ENCODE measurements around the gene PLEKHG2.

Gene PLEKHG2

DNA sequence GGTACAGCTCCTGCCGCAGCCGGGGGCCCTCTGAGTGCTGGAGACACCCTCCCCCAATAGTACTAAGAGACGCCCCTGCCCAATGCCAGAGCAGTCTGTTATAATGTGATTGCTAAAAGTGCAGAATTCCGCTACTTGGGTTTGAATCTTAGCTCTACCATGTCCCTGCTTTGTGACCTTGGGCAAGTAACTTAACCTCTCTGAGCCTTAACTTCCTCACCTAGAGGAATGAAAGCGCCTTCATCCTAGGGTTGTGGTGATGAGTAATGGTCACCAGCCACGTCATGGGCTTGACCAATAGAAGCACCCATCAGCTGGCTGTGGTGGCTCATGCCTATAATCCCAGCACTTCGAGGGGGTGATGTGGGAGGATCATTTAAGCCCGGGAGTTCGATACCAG is 6.5 kb downstream of the PLEKHG2 start:
- no peak for DNase-seq (ENCODE audit: low spot score)
- TF ChIP-seq, protein P1, sequence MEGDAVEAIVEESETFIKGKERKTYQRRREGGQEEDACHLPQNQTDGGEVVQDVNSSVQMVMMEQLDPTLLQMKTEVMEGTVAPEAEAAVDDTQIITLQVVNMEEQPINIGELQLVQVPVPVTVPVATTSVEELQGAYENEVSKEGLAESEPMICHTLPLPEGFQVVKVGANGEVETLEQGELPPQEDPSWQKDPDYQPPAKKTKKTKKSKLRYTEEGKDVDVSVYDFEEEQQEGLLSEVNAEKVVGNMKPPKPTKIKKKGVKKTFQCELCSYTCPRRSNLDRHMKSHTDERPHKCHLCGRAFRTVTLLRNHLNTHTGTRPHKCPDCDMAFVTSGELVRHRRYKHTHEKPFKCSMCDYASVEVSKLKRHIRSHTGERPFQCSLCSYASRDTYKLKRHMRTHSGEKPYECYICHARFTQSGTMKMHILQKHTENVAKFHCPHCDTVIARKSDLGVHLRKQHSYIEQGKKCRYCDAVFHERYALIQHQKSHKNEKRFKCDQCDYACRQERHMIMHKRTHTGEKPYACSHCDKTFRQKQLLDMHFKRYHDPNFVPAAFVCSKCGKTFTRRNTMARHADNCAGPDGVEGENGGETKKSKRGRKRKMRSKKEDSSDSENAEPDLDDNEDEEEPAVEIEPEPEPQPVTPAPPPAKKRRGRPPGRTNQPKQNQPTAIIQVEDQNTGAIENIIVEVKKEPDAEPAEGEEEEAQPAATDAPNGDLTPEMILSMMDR (conservative IDR thresholded peaks at IDR 0.05; ENCODE audit: low read depth) = no peak
- no peak overlapping the region for H3K27ac ChIP-seq
- POLR2A ChIA-PET (ENCODE audit: low non-redundant PET) = no interaction called here
- CTCF ChIA-PET = interaction anchor here (0.6 kb wide), 1 partner anchor 457 kb away, joined by 5 read pairs; no protein-coding TSS in a partner anchor

DNA sequence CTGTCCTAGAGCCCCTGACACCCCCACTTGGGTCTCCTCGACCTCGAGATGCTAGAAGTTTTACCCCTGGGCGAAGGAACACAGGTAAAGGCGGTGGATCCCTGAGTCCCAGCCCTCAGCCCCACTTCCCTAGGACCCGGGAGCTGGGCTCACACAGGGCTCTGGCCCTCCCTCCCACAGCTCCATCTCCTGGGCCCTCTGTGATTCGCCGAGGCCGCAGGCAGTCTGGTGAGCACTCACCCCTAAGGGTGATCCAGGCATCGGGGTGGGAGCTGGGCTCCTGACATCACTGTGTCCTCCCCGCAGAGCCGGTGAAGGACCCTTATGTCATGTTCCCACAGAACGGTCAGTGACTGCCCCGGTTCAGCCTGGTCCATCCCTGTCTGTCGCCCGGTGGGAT is 8.3 kb downstream of the PLEKHG2 start:
- ChIA-PET CTCF (interaction anchor here (0.6 to 0.7 kb wide), 2 partner anchors 21 to 1274 kb away, joined by 3 read pairs; no protein-coding TSS in a partner anchor), POLR2A (ENCODE audit: low non-redundant PET) (no interaction called here)
- no peak for DNase-seq (ENCODE audit: low spot score)
- TF ChIP-seq, protein P1 (conservative IDR thresholded peaks at IDR 0.05; ENCODE audit: low read depth) = no peak
- peak overlapping the region; percentile 45 for H3K27ac ChIP-seq

DNA sequence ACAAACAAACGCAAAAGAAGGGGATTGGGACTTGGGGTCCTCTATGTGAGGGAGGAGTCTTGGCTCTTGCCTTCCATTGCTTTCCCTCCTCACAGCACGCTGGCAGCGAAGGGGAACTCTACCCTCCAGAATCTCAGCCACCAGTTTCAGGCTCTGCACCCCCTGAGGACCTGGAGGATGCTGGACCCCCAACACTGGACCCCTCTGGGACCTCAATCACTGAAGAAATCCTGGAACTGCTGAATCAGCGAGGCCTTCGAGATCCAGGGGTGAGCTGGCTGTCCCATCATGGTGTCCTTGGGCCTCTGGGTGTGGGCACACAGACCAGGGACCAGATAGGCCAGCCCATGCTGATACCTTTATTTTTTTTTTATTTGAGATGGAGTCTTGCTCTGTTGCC is 9.6 kb downstream of the PLEKHG2 start:
- CTCF ChIA-PET = interaction anchor here (0.6 kb wide), 1 partner anchor 1705 kb away, joined by 4 read pairs; no protein-coding TSS in a partner anchor

DNA sequence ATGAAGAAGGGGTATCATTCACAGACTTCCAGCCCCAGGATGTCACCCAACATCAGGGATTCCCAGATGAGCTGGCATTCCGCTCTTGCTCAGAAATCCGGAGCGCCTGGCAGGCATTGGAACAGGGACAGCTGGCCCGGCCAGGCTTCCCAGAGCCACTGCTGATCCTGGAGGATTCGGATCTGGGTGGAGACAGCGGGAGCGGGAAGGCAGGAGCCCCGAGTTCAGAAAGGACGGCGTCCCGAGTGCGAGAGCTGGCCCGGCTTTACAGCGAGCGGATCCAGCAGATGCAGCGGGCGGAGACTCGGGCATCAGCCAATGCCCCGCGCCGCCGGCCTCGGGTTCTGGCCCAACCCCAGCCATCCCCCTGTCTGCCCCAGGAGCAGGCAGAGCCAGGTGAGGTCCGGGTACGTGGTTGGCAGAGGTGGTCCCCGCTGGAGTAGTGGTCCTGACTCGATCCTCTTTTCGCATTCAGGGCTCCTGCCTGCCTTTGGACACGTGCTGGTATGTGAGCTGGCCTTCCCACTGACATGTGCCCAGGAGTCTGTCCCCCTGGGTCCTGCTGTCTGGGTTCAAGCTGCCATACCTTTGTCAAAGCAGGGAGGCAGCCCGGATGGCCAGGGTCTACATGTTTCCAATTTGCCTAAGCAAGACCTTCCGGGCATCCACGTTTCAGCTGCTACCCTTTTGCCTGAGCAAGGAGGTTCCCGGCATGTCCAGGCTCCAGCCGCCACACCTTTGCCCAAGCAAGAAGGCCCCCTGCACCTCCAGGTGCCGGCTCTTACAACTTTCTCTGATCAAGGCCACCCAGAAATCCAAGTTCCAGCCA is 11.0 kb downstream of the PLEKHG2 start:
- DNase-seq (ENCODE audit: low spot score) = no peak
- ChIA-PET POLR2A (ENCODE audit: low non-redundant PET) (interaction anchor here (0.6 to 1.1 kb wide), 2 partner anchors 14 to 26 kb away, joined by 4 to 5 read pairs; no protein-coding TSS in a partner anchor), CTCF (interaction anchor here (0.5 kb wide), 1 partner anchor 321 kb away, joined by 3 read pairs; no protein-coding TSS in a partner anchor)
- TF ChIP-seq, protein P1 (conservative IDR thresholded peaks at IDR 0.05; ENCODE audit: low read depth) = no peak
- H3K27ac ChIP-seq = peak overlapping the region; percentile 45

More for the DNA sequence above, 9.6 kb downstream of the PLEKHG2 start:
- H3K27ac ChIP-seq = peak overlapping the region; percentile 45
- DNase-seq (ENCODE audit: low spot score) = no peak
- POLR2A ChIA-PET (ENCODE audit: low non-redundant PET) = no interaction called here
- TF ChIP-seq, protein P1 (conservative IDR thresholded peaks at IDR 0.05; ENCODE audit: low read depth) = no peak

DNA sequence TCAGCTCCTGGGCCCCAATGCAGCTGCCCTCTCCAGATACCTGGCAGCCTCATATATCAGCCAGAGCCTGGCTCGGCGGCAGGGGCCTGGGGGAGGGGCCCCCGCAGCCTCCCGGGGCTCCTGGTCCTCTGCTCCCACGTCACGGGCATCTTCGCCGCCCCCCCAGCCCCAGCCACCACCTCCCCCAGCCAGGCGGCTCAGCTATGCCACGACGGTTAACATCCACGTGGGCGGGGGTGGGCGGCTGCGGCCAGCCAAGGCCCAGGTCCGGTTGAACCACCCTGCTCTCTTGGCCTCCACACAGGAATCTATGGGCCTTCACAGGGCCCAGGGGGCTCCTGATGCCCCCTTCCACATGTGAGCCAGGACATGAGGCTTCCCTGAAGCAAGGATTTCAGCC is 12.5 kb downstream of the PLEKHG2 start:
- ChIA-PET POLR2A (ENCODE audit: low non-redundant PET) (interaction anchor here (1.1 kb wide), 1 partner anchor 27 kb away, joined by 5 read pairs; no protein-coding TSS in a partner anchor), CTCF (interaction anchor here (0.7 kb wide), 1 partner anchor 558 kb away, joined by 3 read pairs; no protein-coding TSS in a partner anchor)
- DNase-seq (ENCODE audit: low spot score) = no peak
- TF ChIP-seq, protein P1 (conservative IDR thresholded peaks at IDR 0.05; ENCODE audit: low read depth) = no peak
- H3K27ac ChIP-seq = peak overlapping the region; percentile 45; the same call in 1 of the 2 replicates

DNA sequence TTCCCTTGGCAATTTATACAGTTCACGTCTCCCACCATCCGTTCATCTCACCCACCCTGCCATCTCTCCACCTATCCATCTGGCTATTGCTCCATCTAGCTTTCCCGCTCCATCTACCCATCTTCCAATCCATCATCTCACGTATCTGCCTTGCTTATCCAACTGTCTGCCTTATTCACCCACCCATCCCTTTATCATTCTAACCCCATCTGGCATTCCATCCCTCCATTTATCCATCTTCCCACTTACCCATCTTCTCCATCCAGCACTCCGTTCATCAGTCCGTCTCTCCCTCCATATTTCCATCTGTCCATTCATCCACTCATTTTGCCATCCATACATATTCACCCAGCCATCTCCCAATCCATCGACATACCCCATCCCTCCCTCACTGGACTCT is 13.3 kb downstream of the PLEKHG2 start:
- DNase-seq (ENCODE audit: low spot score) = no peak
- POLR2A ChIA-PET (ENCODE audit: low non-redundant PET) = no interaction called here
- TF ChIP-seq, protein P1 (conservative IDR thresholded peaks at IDR 0.05; ENCODE audit: low read depth) = no peak
- no peak overlapping the region for H3K27ac ChIP-seq
- CTCF ChIA-PET = interaction anchor here (0.7 to 1.3 kb wide), 2 partner anchors 28 to 559 kb away, joined by 3 to 5 read pairs; no protein-coding TSS in a partner anchor

Measured in RWPE1 (cell line).